HG02852 (cell line): ENCODE measurements around the gene ZC3H12A.
"Not testable (repeated sequence)": the region's sequence is repeated elsewhere in the genome, so short reads cannot be mapped to it uniquely, and the experiment has no call there.

Experiments used
- ATAC-seq: cut with Tn5 transposase; IDR thresholded peaks from one replicate; pipeline ENCODE4 v1.9.1; 2021; ENCODE audit warnings: mild to moderate bottlenecking, moderate library complexity; ENCODE audit not compliant: unreplicated experiment

Gene ZC3H12A

DNA sequence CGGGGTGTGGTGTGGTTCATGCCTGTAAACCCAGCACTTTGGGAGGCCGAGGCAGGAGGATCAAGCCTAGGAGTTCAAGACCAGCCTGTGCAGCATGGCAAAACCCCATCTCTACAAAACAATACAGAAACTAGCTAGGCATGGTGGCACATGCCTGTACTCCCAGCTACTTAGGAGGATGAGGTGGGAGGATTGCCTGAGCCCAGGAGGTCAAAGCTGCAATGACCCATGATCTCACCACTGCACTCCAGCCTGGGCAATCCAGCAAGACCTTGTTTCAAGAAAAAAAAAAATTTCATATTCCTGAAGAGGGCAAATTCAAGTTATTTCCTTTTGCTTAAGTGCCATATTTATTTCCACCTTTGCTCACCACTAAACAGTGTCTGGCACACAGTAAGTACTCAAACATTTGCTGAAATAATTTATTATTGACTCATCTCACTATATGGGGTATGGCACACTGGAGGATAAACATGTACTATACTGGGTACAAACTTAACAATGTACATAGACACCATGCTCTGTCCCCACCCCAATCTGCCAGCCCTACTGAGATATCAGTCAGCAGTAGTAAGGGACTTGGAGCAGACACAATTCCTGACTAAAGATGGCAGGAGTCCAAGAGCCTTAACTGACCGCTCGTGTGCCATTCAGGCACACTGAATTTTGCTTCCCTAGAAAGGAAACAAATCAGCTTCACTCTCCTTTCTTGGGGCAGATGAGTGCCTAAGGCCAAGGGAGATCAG is 24.7 kb downstream of the ZC3H12A start:
- ATAC-seq: no peak

DNA sequence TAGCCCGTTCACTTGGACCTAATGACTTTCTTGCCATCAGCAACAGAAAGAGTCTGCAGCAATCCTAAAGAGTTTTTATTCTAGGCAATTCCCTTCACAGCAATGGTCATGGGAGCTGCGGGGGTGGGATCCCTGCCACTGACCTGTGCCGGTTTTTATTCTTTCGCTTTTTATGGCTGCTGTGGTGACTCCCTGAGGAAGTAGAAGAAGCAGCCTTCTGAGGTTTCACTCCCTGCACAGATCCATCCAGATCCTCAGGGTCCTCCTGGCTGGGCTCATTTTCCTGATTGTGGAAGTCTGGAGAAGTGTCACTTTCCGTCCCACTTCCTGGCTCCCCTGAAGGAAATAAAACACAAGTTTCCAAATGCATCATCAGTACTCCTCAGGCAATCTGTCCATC is 27.3 kb downstream of the ZC3H12A start:
- no peak for ATAC-seq

DNA sequence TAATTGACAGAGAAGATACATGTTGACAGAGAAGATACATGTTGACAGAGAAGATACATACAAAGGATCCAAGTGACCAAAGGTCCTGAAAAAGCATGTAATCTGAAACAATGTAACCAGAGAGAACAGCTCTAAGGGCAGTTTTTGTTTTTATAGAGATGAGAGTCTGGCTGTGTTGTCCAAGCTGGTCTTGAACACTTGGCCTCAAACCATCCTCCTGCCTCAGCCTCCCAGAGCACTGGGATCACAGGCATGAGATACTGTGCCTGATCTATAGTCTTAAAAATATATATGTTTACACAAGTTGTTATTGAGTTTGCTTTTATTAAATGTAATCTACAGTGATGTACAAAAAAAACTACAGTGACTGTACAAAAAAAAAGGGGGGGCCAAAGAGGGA is 27.7 kb downstream of the ZC3H12A start:
- ATAC-seq: no peak

DNA sequence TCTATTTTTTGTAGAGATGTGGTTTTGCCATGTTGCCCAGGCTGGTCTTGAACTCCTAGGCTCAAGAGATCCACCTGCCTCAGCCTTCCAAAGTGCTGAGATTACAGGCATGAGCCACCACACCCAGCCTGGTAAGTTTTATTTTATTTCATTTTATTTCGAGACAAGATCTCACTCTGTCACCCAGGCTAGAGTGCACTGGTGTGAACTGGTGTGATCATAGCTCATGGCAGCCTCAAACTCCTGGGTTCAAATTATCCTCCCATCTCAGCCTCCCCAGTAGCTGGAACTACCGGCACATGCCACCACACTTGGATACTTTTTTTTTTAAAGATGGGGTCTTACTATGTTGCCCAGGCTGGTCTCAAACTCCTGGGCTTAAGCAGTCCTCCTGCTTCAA is 28.4 kb downstream of the ZC3H12A start:
- ATAC-seq: not testable (repeated sequence)

DNA sequence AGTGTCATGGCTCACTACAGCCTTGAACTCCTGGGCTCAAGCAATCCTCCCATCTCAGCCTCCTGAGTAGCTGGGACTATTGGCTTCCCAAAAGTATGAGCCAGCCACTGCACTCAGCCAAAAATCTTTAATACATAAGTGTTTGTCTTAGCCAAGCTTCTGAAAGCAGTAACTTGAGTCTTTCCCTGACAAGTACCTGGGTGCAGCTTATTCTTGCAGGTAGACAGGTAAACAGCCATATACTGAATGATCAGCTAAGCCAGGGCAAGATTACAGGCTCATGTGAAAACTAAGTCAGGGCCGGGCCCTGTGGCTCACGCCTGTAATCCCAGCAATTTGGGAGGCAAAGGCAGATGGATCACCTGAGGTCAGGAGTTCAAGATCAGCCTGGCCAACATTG is 32.4 kb downstream of the ZC3H12A start:
- ATAC-seq: no peak

DNA sequence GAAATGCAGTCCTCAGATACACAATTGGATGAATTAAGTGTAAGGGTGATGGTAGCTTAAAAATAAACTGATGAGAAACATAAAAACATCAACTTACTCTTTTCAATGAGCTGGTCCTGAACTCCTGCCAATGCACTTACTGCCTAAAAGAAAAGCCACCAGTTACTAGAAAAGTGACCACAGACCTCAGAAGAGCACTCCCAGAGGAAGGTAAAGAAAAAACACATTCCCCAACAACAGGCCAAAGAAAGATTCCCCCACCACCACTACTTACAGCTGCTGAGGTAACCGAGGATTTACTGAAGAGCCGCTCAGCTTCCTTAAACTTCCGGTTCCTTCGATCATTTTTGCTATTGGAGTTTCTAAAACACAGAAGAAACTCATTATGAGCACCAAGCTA is 34.8 kb downstream of the ZC3H12A start:
- no peak for ATAC-seq

DNA sequence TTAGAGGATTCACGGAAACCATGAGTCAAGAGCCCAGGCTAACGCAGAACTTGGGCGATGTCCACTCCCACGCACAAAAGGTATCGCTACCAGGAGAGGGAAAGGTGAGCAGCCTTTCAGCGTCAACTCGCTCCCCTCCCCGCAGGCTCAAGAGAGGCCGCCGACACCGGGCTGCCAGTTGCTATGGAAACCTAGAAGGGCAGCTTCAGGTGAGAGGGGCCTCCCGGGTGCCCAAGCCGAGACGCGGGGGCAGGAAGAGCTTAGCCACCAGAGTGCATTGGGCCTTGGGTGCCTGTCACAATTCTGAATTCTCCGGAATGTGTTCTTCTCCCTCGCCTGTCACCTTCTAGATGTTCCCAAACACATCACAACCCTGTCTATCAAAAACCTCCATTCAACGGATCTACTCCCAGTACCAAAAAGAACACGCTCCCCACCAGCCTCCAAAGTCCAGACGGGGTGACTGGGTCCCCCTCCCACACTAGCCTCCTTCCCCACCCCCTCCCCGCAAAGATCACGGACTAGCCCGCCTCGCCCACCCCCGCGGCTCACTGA is 39.5 kb downstream of the ZC3H12A start:
- ATAC-seq: no peak

DNA sequence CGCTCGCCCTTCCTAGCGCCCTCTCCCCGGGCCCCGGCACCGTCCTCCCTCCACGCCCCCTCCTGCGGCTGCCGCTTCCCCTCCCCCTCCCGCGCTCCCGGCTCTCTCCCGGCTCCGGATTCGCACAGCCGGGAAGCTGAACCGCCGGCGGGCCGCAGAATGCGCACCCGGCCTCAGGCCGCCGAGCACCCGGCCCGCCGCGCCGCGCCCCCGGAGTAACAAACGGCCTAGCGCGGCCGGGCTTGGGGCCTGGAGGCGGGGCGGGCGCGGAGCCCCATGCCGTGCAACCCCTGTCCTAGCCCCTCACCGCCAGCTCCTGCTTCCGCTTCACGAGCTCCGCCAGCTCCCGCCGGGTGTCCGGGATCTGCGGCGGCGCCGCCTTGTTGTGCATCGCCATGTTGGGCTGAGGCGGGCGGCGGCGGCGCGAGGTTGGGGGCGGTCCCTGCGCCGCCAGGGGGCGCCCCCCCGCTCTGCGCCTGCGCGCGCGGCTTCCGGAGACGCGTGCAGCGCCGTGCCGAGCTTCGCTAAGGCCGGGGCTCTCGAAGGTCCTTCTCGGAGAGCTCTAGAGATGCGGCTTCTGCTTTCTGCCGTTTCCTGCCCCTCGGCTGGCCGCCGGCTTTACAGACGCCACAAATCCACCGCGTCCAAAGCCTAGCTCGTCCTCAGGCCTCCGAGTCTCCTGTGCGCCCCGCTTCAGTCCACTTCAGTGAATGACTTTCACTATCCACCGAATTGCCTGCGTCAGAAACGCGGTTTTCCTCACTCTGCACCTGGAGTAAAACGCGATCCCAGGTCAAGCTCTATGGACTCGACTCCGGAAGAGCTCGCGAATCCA is 40.2 kb downstream of the ZC3H12A start, which contains the start of gene MEAF6:
Gene MEAF6 (minus strand): TSS at position 417 of the 835 bp plus-strand sequence. CDS start 20 bp downstream, at position 397.
- peak; percentile 93 for ATAC-seq

DNA sequence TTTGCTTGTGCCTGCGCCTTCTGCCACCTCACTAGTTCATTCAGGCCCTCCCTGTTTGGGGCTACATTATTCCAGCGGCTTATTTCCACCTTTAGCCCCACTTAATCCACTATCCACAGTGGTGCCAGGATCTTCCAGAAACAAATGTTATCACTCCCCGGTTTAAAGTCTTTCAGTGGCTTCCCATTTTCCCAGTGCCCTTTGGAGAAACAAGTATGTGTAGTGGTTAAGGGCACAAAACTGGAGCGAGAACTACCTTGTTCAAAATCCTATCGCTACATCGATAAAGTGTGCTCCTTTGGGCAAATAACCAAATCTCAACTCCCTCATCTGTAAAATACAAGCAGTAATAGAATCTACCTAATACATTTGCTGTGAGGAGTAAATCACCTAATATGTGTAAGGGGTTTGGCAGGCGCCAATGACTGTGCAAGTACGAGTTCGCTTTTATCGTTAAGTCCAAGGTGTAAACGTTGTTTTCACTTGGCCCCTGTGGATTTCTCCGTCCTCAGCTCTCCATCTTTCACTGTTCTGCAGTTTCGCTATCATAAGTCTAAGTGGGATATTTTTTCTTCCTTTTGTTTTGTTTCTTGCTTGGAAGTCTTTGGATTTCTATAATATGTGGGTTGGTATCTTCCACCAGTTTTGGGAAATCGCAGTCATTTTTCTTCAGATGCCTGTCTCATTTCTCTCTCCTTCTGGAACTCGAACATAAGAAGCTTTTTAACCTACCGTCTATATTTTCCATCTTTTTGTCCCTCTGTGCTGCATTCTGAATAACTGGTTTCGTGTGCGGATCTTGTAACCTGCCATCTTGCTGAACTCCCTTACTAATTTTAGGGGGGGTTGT is 41.0 kb downstream of the ZC3H12A start:
- ATAC-seq: no peak

DNA sequence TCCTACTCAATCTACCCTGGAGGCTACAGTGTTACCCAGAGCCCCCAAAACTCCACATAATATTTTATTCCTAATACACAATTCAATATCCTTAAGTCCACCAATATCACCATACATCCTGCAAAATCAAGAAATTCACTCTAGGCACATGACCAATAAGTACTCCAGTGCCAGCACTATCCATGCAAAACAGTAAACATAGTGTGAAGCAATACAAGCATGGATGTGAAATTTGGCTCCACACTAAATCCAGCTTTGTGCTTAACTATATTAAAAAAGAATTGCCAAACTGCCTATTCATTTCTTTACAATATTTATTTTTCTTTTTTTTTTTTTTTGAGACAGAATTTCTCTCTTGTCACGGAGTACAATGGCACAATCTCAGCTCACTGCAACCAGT is 43.2 kb downstream of the ZC3H12A start:
- ATAC-seq: no peak

DNA sequence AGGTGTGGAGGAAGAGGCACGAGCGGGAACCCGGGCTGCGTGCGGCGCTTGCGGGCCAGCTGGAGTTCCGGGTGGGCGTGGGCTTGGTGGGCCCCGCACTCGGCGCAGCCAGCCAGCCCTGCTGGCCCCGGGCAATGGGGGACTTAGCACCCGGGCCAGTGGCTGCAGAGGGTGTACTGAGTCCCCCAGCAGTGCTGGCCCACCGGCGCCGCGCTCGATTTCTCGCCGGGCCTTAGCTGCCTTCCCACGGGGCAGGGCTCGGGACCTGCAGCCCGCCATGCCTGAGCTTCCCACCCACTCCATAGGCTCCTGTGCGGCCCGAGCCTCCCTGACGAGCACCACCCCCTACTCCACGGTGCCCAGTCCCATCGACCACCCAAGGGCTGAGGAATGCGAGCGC is 43.9 kb downstream of the ZC3H12A start:
- ATAC-seq: not testable (repeated sequence)

DNA sequence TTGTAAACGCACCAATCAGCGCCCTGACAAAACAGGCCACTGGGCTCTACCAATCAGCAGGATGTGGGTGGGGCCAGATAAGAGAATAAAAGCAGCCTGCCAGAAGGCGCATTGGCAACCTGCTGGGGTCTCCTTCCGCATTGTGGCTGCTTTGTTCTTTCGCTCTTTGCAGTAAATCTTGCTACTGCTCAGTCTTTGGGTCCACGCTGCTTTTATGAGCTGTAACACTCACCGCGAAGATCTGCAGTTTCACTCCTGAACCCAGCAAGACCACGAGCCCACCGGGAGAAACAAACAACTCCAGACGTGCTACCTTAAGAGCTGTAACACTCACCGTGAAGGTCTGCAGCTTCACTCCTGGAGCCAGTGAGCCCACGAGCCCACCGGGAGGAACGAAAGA is 44.5 kb downstream of the ZC3H12A start:
- not testable (repeated sequence) for ATAC-seq

DNA sequence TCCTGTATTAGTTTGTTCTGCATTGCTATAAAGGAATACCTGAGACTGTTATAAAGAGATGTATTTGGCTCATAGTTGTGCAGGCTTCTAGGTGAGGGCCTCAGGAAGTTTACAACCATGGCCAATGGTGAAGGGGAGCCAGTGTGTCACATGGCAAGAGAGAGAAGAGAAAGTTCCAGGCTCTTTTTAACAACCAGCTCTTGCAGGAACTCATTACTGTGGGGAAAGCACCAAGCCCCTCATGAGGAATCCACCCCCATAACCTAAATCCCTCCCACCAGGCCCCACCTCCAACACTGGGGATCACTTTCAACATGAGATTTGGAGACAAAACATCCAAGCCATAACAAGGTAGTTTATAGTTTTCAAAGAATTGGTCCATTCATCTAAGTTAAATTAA is 45.2 kb downstream of the ZC3H12A start:
- no peak for ATAC-seq

DNA sequence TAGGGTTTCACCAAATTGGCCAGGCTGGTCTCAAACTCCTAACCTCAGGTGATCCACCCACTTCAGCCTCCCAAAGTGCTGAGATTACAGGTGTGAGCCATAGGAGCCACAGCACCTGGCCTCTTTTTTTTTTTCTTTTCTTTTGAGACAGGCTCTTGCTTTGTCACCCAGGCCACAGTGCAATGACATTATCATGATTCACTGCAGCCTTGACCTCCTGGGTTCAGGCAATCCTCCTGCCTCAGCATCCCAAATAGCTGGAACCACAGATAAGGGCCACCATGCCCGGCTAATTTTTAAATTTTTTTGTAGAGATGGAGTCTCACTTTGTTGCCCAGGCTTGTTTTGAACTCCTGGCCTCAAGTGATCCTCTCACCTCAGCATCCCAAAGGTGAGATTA is 55.5 kb downstream of the ZC3H12A start:
- not testable (repeated sequence) for ATAC-seq

DNA sequence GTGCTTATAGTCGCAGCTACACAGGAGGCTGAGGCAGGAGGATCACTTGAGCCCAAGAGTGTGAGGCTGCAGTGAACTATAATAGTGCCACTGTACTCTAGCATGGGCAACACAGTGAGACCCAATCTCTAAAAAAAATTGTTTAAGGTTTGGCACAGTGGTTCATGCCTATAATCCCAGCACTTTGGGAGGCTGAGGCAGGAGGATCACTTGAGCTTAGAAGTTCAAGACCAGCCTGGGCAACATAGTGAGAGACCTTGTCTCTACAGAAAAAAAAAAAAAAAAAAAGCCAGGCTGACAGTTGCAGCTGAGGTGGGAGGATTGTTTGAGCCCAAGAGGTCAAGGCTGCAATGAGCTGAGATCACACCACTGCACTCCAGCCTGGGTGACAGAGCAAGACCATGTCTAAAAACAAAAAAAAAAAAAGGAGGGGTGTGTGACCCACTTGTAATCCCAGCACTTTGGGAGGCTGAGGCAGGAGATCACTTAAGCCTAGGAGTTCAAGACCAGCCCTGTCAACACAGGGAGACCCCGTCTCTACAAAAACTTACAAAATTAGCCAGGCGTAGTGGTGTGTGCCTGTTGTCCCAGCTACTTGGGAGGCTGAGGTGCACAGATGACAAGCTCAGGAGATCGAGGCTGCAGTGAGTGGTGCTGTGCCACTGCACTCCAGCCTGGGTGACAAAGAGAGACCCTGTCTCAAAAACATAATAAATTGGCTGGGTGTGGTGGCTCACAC is 58.2 kb downstream of the ZC3H12A start:
- ATAC-seq: not testable (repeated sequence)

DNA sequence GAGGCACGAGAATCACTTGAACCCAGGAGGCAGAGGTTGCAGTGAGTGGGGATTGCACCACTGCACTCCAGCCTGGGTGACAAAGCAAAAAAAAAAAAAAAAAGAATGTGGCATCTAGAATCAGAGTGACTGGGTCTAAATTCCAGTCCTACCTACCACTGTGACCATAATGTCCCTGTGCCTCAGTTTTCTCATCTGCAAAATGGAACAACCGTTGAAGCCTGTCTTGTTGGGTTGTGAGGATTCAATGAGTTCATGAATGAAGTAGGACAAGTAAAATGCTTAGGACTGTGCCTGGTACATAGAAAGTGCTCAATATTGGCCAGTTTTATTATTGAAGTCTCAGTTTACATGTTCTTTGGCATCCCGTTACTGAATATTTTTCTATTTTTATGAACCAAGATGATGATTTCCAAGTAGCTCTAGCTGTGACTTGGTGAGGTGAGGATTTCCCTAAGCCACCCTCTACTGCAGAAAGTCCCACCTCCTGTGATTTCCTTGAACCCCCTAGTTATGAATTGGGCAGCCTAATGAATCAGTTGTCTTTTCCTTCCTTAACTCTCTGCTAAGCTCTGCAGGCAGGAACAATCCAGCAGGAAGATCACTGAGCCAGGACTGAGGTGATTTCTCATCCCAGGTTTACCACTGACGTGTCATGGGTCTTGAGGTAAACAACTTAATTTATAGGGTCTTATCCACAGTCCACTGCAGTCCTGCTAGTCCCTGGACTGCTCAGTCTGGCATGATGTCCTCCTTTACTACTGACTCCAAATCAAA is 59.1 kb downstream of the ZC3H12A start:
- ATAC-seq: no peak
